Activated T-cell treated with anti-CD3 and anti-CD28 coated beads for 24 hours (primary cell): Measurements from ENCODE around the gene LPCAT4.

Source experiments
- DNase-seq: peaks from one replicate; pipeline ENCODE4 v3.0.0-alpha.2; 2020; ENCODE audit warnings: low read depth

Gene LPCAT4

GRCh38 chr15:34336991-34337556, 29.9 kb downstream of the LPCAT4 start:
- no peak for DNase-seq

DNA sequence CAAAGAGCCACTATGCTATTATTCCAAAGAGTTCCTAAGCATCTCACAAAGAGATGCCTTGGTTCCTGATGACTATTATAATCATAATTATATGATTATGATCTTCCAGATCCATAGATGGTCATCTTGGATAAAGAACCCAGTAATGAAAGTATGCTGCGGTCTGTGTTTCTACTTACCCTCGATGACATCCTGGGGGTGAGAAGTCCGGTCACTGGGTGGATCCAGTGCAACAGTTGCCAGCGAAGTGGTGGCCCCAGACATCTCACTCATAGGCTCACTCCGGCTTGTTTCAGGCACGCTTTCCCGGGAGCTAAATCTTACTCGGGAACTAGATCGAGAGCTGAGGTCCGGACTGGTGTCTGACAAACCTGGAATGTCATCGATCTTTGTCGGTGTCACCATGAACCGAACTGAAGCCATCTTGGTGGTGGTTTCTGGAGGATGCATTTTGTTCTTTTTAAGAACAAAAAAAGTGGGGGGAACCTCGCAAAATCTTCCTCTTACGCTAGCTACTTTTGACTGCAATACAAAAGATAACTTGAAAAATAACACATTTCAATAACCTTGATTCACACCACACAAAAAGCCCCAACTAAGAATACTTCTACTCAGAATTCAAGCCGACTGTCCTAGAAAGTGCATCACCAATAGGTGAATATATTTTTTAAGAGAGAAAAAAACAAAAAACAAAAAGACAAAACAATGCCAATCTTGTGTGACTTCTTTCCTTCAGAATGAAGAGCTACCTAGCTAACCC, 30.6 kb downstream of the LPCAT4 start:
- DNase-seq, result no peak

DNA sequence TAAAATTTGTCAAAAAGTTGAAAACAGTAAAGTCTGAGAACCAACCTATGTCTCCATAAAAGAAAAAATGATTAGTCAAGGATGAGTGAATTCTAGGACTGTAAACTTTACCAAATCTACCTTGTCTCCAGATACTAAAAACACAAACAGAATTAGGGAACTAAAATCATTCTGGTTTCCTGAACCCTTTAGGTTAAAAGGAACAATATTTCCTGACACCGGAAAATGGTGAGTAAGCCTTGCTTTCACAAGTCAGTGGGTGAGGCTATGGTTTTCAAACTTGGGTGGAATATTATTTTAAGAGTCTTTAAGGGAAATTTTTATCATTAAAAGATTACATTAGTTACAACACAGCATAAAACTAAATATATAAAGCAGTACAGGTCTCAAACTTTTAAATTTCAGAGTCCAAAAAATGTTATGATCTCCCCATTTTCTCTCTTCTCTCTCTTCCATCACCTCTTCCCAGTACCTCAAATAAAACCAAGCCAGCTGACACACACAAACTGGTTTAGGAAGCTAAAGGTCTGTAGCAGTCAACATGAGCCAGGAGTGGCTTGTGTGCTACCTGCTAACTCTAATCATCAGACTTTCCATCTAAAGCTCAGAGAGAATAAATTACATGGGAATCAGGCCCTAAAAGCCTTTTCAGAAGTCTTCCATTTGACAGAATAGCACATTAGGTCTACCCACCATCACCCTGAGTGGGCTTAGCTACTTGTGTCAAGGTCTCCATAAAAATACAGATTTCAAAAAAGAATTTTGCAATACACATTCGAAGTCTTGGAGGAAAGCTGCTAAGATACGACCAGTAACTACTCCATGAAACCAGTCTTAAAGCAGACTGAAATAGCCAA, 31.6 kb downstream of the LPCAT4 start:
- DNase-seq, result no peak

DNA sequence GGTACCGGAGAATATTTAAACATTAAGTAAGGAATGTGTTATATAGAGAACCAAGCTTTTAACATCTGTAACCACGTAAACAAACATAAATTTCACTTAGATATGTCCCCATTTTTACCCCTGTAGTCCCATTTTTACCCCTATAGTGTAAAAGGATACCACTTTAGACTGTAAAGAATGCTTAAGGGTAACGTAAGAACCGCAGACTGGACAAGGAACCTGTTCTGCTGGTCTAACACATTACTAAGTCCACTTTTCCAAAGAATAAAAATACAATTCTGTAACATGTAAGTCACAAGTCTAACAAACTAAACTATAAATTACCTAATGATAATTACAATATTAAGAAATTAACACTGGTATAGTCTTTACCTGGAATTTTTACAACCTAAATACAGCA, 32.3 kb downstream of the LPCAT4 start:
- DNase-seq, result no peak

GRCh38 chr15:34332553-34333120, 34.4 kb downstream of the LPCAT4 start:
- no peak for DNase-seq

DNA sequence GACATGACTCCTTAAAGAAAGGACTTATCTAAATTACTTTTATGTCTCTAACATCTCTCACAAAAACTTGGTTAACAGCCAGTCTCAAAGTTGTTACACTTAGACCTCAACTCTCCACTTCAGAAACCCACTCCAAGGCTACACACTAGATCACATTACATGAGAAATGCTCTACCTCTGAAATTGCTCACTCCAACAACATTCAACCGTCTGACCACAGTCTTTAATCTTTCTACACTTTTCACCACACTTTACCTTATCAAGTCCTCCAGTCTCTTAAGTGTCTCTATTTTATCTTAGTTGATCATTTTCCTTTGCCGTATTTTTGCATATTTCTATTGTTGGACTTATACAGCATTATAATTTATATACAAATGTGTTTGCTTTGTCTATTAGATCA, 35.2 kb downstream of the LPCAT4 start:
- no peak for DNase-seq

GRCh38 chr15:34330279-34330678, 36.7 kb downstream of the LPCAT4 start:
- no peak for DNase-seq

DNA sequence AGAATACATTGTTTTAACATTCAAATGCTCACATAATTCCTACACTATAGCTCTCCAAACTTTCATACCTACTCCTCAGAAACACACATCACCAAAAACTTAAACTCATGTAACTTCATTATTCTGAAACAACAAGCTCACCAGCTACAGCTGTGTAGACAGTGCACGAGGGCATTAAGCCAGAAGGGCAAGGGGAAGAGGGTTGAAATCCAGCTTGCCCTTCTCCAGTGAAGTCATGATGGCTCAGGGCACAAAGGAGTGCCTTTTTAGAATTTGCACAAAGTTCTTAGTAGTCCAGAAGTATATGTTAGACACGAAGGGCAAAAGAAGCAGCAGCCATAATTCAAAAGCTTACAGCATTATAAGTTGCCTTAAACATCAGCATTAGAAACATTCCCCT, 38.0 kb downstream of the LPCAT4 start:
- DNase-seq, result no peak

DNA sequence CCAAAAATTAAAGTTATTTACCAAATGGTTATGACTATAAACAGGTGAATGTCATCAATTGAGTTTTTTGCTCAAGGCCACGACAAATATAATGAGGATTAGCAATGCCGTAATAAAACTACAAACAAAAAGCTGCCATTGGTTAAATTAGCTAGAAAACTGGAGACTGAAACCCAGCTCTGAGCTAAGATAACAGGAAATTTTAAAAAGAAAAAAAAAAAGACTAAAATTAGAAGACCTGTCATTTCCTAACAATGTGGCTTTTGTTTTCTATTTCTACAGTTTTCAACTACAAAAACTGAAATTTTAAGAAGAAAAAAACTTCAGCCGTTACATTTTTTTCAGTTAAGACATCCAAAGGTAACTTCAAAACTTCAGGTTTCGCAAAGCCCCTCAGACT, 39.1 kb downstream of the LPCAT4 start:
- DNase-seq, result no peak

- no peak for DNase-seq
Measured at GRCh38 chr15:34325368-34325767, 41.6 kb downstream of the LPCAT4 start.

- DNase-seq, result no peak
Measured at GRCh38 chr15:34324933-34325332, 42.1 kb downstream of the LPCAT4 start.

- DNase-seq, result no peak
Measured at GRCh38 chr15:34323217-34323616, 43.8 kb downstream of the LPCAT4 start.

GRCh38 chr15:34318277-34319079, 48.5 kb downstream of the LPCAT4 start:
- DNase-seq, result no peak

DNA sequence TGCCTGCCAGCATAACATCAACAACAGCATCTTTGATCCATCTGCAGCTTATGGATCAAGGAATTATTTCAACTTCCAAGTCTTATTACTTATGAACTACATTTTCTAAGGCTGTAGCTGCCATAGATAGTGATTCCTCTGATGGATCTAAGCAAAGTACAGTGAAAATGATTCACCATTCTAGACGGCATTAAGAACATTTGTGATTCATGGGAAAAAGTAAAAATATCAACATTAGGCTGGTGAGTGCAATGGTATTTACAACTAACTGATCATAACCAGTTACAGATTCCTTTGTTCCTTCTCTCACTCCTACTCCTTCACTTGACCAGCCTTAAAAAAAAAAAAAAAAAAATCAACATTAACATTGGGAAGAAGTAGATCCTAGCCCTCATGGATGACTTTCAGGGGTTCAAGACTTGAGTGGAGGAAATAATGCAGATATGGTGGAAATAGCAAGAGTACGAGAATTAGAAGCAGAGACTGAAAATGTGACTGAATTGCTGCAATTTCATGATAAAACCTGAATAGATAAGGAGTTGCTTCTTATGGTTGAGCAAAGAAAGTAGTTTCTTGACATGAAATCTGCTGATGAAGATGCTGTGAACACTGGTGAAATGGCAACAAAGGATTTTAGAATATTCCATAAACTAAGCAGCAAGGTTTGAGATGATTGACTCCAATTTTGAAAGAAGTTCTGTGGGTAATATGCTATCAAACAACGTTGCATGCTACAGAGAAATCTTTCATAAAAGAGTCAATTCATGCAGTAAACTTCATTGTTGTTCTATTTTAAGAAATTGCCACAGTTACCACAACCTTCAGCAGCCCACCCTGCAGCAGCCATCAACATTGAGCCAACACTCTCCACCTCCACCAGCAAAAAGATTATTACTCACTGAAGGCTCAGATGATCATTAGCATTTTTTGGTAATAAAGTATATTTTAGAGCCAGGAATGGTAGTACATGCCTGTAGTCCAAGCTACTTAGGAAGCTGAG, 52.2 kb downstream of the LPCAT4 start:
- no peak for DNase-seq

GRCh38 chr15:34311563-34311962, 55.4 kb downstream of the LPCAT4 start:
- no peak for DNase-seq
